Endothelial cell of umbilical vein (primary cell): ENCODE measurements around the gene NBEAL1. TPM values are rescaled to one million over a fixed set of nuclear protein-coding genes. Genes with fewer than 3 reads are reported as not detected.

Source experiments
- BruUV-seq: library from RNA; stranded (reverse); fragments of 400-500 nt; replicated peaks from 2 replicates; lab custom pipeline; 2021; lab: Mats Ljungman, UMichigan
- CTCF ChIA-PET: fragments of 300-600, 350-600 bp; sonication (Branson Sonifier 250); formaldehyde crosslinking; loops from one replicate; lab custom pipeline; 2021; ENCODE audit warnings: antibody characterized with exemption, inconsistent platforms; lab: Charles Lee
- POLR2A ChIA-PET: fragments of 300-600, 350-600 bp; sonication (Branson Sonifier 250); formaldehyde crosslinking; loops from one replicate; lab custom pipeline; 2021; ENCODE audit warnings: antibody characterized with exemption, inconsistent platforms; lab: Charles Lee
- DNase-seq: peaks from one replicate; pipeline ENCODE4 v3.0.0-alpha.2; 2011; ENCODE audit warnings: low read depth, low spot score
- FAIRE-seq: peaks from 2 replicates; lab custom pipeline; 2011; peaks lifted over from hg19 to GRCh38; lab: Jason Lieb, UNC
- H2AFZ ChIP-seq: 2 replicates; pipeline ENCODE4 v1.6.0; 2012; ENCODE audit warnings: low read depth, low read length, control low read depth, inconsistent platforms
- H3K27ac ChIP-seq: 2 replicates; pipeline ENCODE4 v1.5.1; 2011; ENCODE audit warnings: low read depth, mild to moderate bottlenecking, control low read depth, low read length, moderate library complexity; ENCODE audit not compliant: insufficient read depth
- H3K27me3 ChIP-seq, 2 experiments: 2 replicates each; pipeline versions ENCODE4 v1.6.0 to v1.6.1; 2011; ENCODE audit warnings: low read length in 2 of 2, mixed read lengths in 1 of 2; ENCODE audit not compliant: control insufficient read depth in 2 of 2, insufficient read depth in 2 of 2
- H3K36me3 ChIP-seq, 2 experiments: 2 replicates in 1 of 2; 3 replicates in 1 of 2; pipeline ENCODE4 v1.5.1; 2011; ENCODE audit warnings: low read length in 2 of 2, mild to moderate bottlenecking in 1 of 2, moderate library complexity in 1 of 2; ENCODE audit not compliant: control insufficient read depth in 2 of 2, insufficient read depth in 2 of 2; ENCODE audit errors: extremely low read depth in 1 of 2
- H3K4me1 ChIP-seq: 3 replicates; pipeline ENCODE4 v1.5.1; 2011; ENCODE audit warnings: mild to moderate bottlenecking, low read length; ENCODE audit not compliant: control insufficient read depth, insufficient read depth; ENCODE audit errors: extremely low read depth
- H3K4me2 ChIP-seq: 2 replicates; pipeline ENCODE4 v1.6.1; 2011; ENCODE audit warnings: low read length, control low read depth, mixed read lengths; ENCODE audit not compliant: insufficient read depth
- H3K4me3 ChIP-seq, 3 experiments: fragments of 200-600 bp in 1 of 3; sonication (generic), shearing (Covaris generic) in 1 of 3; replicated peaks in 1 of 3; 2 replicates each; pipeline ENCODE4 v1.5.1; 2011 to 2016; ENCODE audit warnings: control low read depth in 3 of 3, low read length in 3 of 3, mild to moderate bottlenecking in 2 of 3, inconsistent platforms in 1 of 3, low read depth in 1 of 3, moderate library complexity in 1 of 3; ENCODE audit not compliant: insufficient read depth in 1 of 3
- H3K79me2 ChIP-seq: 2 replicates; pipeline ENCODE4 v1.6.0; 2012; ENCODE audit warnings: low read length, inconsistent platforms; ENCODE audit not compliant: control insufficient read depth, insufficient read depth
- H3K9ac ChIP-seq: replicated peaks from 2 replicates; pipeline ENCODE3; 2011; ENCODE audit warnings: low read length, control low read depth; ENCODE audit not compliant: insufficient read depth; ENCODE audit errors: extremely low read depth
- H3K9me1 ChIP-seq: replicated peaks from 3 replicates; pipeline ENCODE4 v1.6.0; 2011; ENCODE audit warnings: mild to moderate bottlenecking, low read length; ENCODE audit not compliant: control insufficient read depth, insufficient read depth; ENCODE audit errors: extremely low read depth
- H3K9me3 ChIP-seq: replicated peaks from 2 replicates; pipeline ENCODE4 v1.5.1; 2012; ENCODE audit warnings: low read length, inconsistent platforms; ENCODE audit not compliant: control insufficient read depth, insufficient read depth
- H4K20me1 ChIP-seq: replicated peaks from 2 replicates; pipeline ENCODE3; 2011; ENCODE audit warnings: mild to moderate bottlenecking, low read length; ENCODE audit not compliant: control insufficient read depth, insufficient read depth; ENCODE audit errors: extremely low read depth
- EZH2 ChIP-seq: IDR thresholded peaks from 2 replicates; pipeline ENCODE4 v1.6.1; 2012; ENCODE audit warnings: borderline replicate concordance, low read depth, mild to moderate bottlenecking, moderate library complexity, low read length, inconsistent platforms; ENCODE audit not compliant: severe bottlenecking
- FOS ChIP-seq: IDR thresholded peaks from 2 replicates; pipeline ENCODE4 v1.6.1; 2011; ENCODE audit warnings: mild to moderate bottlenecking, low read length, moderate library complexity, borderline replicate concordance; ENCODE audit not compliant: insufficient read depth
- GATA2 ChIP-seq: IDR thresholded peaks from 2 replicates; pipeline ENCODE4 v1.7.0; 2011; ENCODE audit warnings: low read depth, mild to moderate bottlenecking, moderate library complexity, mixed read lengths, low read length; ENCODE audit not compliant: insufficient read length, insufficient read depth
- JUN ChIP-seq: IDR thresholded peaks from 2 replicates; pipeline ENCODE4 v1.6.1; 2011; ENCODE audit warnings: borderline replicate concordance, low read depth; ENCODE audit not compliant: insufficient read length, insufficient read depth
- MYC ChIP-seq: IDR thresholded peaks from one replicate; pipeline ENCODE4 v1.6.1; 2011; ENCODE audit warnings: mild to moderate bottlenecking, low read depth, low read length
- POLR2A ChIP-seq: IDR thresholded peaks from 2 replicates; pipeline ENCODE4 v1.6.1; 2012; ENCODE audit warnings: low read depth, mild to moderate bottlenecking, control low read depth, low read length
- POLR2AphosphoS5 ChIP-seq: IDR thresholded peaks from 2 replicates; pipeline ENCODE4 v1.6.1; 2012; ENCODE audit warnings: low read depth, mild to moderate bottlenecking, control low read depth, low read length, moderate library complexity; ENCODE audit not compliant: insufficient read depth
- dilution Hi-C: fragments of 300-500 bp; cut with MboI; formaldehyde crosslinking; loops from one replicate; pipeline ENCODE4 v1.15.0; 2019; ENCODE audit warnings: low sequenced_read_pairs; ENCODE audit not compliant: extremely low pct_ligation_motif_present
- intact Hi-C: fragments of 100-400 bp; cut with micrococcal nuclease; formaldehyde crosslinking; loops from one replicate; pipeline ENCODE4 v1.10.0; 2022
- polyA plus RNA-seq, 4 experiments: library from polyadenylated mRNA; depleted of rRNA in 3 of 4; stranded (reverse) in 3 of 4; unstranded in 1 of 4; fragments of >200 nt; gene quantifications; 2 replicates each; pipeline versions ENCODE4 v1.2.1 to v1.2.3, GENCODE V29; 2011 to 2012; ENCODE audit warnings: missing spikeins in 1 of 4
- total RNA-seq: library from RNA; stranded (reverse); gene quantifications from 2 replicates; pipeline ENCODE4 v1.2.3, GENCODE V29; 2021
- TF ChIP-seq, protein P1 (sequence below), 2 donors: IDR thresholded peaks; 1 replicate in 1 of 2; 2 replicates in 1 of 2; pipeline ENCODE4 v1.5.1; 2011; ENCODE audit warnings: low read length in 2 of 2, mild to moderate bottlenecking in 2 of 2, moderate library complexity in 2 of 2, control low read depth in 1 of 2, inconsistent platforms in 1 of 2, low read depth in 1 of 2; ENCODE audit not compliant: insufficient read depth in 1 of 2; ENCODE audit errors: extremely low read depth in 1 of 2
- TF ChIP-seq, protein P2 (sequence below): IDR thresholded peaks from 2 replicates; pipeline ENCODE4 v1.6.1; 2011; ENCODE audit not compliant: insufficient read depth, insufficient read length

NBEAL1 gene
- total and polyA plus RNA-seq, 2 donors (not counting 3 experiments of a cell fraction or from before 2014, with no cell fraction given) = 2.1 to 23.3 TPM

DNA sequence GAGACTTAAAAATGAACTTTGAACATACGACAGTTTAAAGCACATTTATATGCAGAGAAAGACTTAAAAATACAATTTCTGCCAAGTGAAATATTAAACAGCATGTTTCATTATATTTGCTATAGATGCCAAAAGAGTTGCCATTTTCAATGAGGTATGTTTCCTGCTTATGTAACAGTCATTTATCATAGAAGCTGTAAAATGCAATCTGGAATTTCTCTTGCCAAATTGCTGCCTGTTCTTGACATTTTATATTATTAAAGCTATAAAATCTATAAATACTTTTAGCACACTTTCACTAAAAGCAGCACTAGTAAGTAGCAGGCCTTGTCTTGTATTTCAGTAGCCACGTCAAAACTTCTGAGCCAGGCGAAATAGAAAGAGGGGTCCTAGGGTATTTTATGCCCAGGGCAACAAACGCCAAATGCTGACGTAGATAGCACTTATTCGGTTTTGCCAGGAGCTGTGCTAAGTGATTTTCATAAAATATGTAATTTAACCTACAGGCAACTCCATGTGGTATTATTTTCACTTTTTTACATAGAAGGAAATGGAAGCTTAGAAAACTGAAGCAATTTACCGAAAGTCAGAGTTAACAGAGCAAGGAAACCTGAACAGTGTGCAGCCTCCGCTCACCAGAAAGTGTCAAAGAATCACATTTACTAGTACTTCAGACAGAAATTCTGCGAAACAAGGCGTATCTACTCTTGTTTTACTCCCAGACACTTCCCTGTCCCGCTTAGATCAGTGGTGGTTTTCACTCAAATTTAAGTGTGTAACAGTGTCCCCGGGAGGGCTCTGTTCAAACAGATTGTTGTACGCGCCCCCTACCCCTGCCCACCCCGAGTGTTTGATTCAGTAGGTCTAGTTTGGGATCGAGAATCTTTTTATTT lies 222.9 kb downstream of the NBEAL1 start:
- BruUV-seq = no TSS peak
- ChIA-PET POLR2A (interaction anchor here (0.6 kb wide), 2 partner anchors 114 to 209 kb away, joined by 4 to 5 read pairs; no protein-coding TSS in a partner anchor), CTCF (interaction anchor here (1.2 to 3.0 kb wide), 5 partner anchors 10 to 577 kb away, joined by 4 to 21 read pairs (median 5); no protein-coding TSS in a partner anchor)
- Histone ChIP-seq H3K4me3 (no peak overlapping the region), H3K4me1 (peaks cover 5% of the 10 kb centered on the region), H4K20me1 (no peaks in the 10 kb centered on the region), H3K4me2 (no peak overlapping the region), H3K79me2 (peaks cover 28% of the 10 kb centered on the region), H2AFZ (no peak overlapping the region), H3K36me3 (no peaks in the 10 kb centered on the region), H3K27me3 (no peaks in the 10 kb centered on the region), H3K9me3 (no peaks in the 10 kb centered on the region), H3K9me1 (no peaks in the 10 kb centered on the region), H3K27ac (no peak overlapping the region), H3K9ac (no peak overlapping the region)
- no peak for DNase-seq
- intact Hi-C loops = loop anchor here (1.0 to 5.0 kb wide), 4 partner anchors 223 to 665 kb away; partner anchors contain the start of genes CARF, NBEAL1 and RAPH1
- dilution Hi-C loops = no loop called here
- TF ChIP-seq, protein P1, sequence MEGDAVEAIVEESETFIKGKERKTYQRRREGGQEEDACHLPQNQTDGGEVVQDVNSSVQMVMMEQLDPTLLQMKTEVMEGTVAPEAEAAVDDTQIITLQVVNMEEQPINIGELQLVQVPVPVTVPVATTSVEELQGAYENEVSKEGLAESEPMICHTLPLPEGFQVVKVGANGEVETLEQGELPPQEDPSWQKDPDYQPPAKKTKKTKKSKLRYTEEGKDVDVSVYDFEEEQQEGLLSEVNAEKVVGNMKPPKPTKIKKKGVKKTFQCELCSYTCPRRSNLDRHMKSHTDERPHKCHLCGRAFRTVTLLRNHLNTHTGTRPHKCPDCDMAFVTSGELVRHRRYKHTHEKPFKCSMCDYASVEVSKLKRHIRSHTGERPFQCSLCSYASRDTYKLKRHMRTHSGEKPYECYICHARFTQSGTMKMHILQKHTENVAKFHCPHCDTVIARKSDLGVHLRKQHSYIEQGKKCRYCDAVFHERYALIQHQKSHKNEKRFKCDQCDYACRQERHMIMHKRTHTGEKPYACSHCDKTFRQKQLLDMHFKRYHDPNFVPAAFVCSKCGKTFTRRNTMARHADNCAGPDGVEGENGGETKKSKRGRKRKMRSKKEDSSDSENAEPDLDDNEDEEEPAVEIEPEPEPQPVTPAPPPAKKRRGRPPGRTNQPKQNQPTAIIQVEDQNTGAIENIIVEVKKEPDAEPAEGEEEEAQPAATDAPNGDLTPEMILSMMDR (IDR thresholded peaks at IDR 0.05; ENCODE audit: extremely low read depth in 1 of 2, insufficient read depth in 1 of 2, low read depth in 1 of 2, low read length in 2 of 2) = no peak
- TF ChIP-seq POLR2AphosphoS5 (no peak), GATA2 (no peak), MYC (no peak), EZH2 (no peak), FOS (no peak), JUN (no peak), POLR2A (no peak)
- TF ChIP-seq, protein P2, sequence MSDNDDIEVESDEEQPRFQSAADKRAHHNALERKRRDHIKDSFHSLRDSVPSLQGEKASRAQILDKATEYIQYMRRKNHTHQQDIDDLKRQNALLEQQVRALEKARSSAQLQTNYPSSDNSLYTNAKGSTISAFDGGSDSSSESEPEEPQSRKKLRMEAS = no peak
- FAIRE-seq = peak; percentile 48
